T-cell (primary cell): Measurements from ENCODE around the gene RCAN3. TPM values are rescaled to one million over a fixed set of nuclear protein-coding genes. Genes with fewer than 3 reads are reported as not detected.
A peak's percentile ranks its signal among the peaks of the same experiment; 100 is the strongest.

ENCODE experiments used
- ATAC-seq, 4 experiments: fragments of 200-7000 bp in 3 of 4; fragments of 150-1000 bp in 1 of 4; cut with Tn5 transposase; replicated peaks in 1 of 4; 1 replicate in 3 of 4; 2 replicates in 1 of 4; pipeline ENCODE4 v1.10.0; 2021; ENCODE audit warnings: moderate library complexity in 3 of 4, mild to moderate bottlenecking in 2 of 4, moderate number of reproducible peaks in 1 of 4
- CTCF ChIA-PET, 2 donors: fragments of 300-600 bp; sonication (Branson Sonifier 250); formaldehyde crosslinking; loops; one replicate each; lab custom pipeline; 2022; ENCODE audit warnings: antibody characterized with exemption in 2 of 2; lab: Charles Lee
- POLR2A ChIA-PET, 2 donors: fragments of 300-600 bp; sonication (Branson Sonifier 250); formaldehyde crosslinking; loops; one replicate each; lab custom pipeline; 2022; ENCODE audit warnings: antibody characterized with exemption in 2 of 2; lab: Charles Lee
- DNase-seq, 35 experiments: peaks; one replicate each; pipeline versions ENCODE4 v3.0.0 to v3.0.0-alpha.2; 2013 to 2023
- H3K27ac ChIP-seq: one replicate; pipeline ENCODE4 v1.5.1; 2013; ENCODE audit warnings: low read length
- H3K27me3 ChIP-seq, 2 experiments: replicated peaks in 1 of 2; 1 replicate in 1 of 2; 2 replicates in 1 of 2; pipeline versions ENCODE4 v1.6.1 to v1.7.0; 2013; ENCODE audit warnings: low read length in 1 of 2, mixed read lengths in 1 of 2; ENCODE audit not compliant: control insufficient read depth in 2 of 2, insufficient read depth in 2 of 2; ENCODE audit errors: extremely low read depth in 1 of 2
- H3K36me3 ChIP-seq, 2 donors: 1 replicate in 1 of 2; 2 replicates in 1 of 2; pipeline versions ENCODE4 v1.6.1 to v1.7.0; 2013; ENCODE audit warnings: low read length in 1 of 2; ENCODE audit not compliant: control insufficient read depth in 2 of 2, insufficient read depth in 1 of 2; ENCODE audit errors: extremely low read depth in 1 of 2
- H3K4me1 ChIP-seq, 2 experiments: 1 replicate in 1 of 2; 2 replicates in 1 of 2; pipeline versions ENCODE4 v1.6.1 to v1.7.0; 2013; ENCODE audit warnings: low read length in 2 of 2, mixed read lengths in 1 of 2; ENCODE audit not compliant: insufficient read depth in 2 of 2, control insufficient read depth in 1 of 2; ENCODE audit errors: extremely low read depth in 1 of 2
- H3K4me3 ChIP-seq, 2 donors: 1 replicate in 1 of 2; 2 replicates in 1 of 2; pipeline versions ENCODE4 v1.5.1 to v1.7.0; 2013; ENCODE audit warnings: mild to moderate bottlenecking in 2 of 2, low read length in 1 of 2, moderate library complexity in 1 of 2; ENCODE audit not compliant: control insufficient read depth in 1 of 2; ENCODE audit errors: extremely low read depth in 1 of 2
- H3K9me3 ChIP-seq: 2 replicates; pipeline ENCODE4 v1.7.0; 2013
- H3K27ac Mint-ChIP-seq, 2 donors: one replicate each; pipeline ENCODE4 v1.8.0; 2020 to 2021; ENCODE audit warnings: mild to moderate bottlenecking in 2 of 2, mixed read lengths in 2 of 2
- H3K27me3 Mint-ChIP-seq, 2 donors: one replicate each; pipeline ENCODE4 v1.8.0; 2021 to 2022; ENCODE audit warnings: mixed read lengths in 2 of 2
- H3K36me3 Mint-ChIP-seq: one replicate; pipeline ENCODE4 v1.8.0; 2021; ENCODE audit warnings: mixed read lengths
- H3K4me1 Mint-ChIP-seq, 3 donors: one replicate each; pipeline ENCODE4 v1.8.0; 2020 to 2022; ENCODE audit warnings: mixed read lengths in 3 of 3, mild to moderate bottlenecking in 1 of 3
- H3K4me3 Mint-ChIP-seq, 3 donors: one replicate each; pipeline ENCODE4 v1.8.0; 2020 to 2022; ENCODE audit warnings: mild to moderate bottlenecking in 3 of 3, mixed read lengths in 3 of 3, moderate library complexity in 3 of 3
- H3K9me3 Mint-ChIP-seq, 3 donors: one replicate each; pipeline ENCODE4 v1.8.0; 2020 to 2022; ENCODE audit warnings: mixed read lengths in 3 of 3
- WGBS: methylation state at CpG from one replicate; pipeline ENCODE4 v1.1.5; 2013; ENCODE audit warnings: missing lambda C conversion rate; ENCODE audit not compliant: insufficient coverage; 5-methylcytosine and 5-hydroxymethylcytosine counted together
- total RNA-seq, 35 experiments: library from RNA in 6 of 35; stranded (reverse) in 6 of 35; fragments of 120-200 nt in 1 of 35; gene quantifications; one replicate each; pipeline versions ENCODE4 v1.2.1 to v1.2.4 and lab custom pipeline; 2013 to 2026

The RCAN3 gene
- total RNA-seq, 5 donors from 2014 or later (not counting 1 experiment from before 2014, with no cell fraction given) = 149 to 202 (median 186) TPM

GRCh38 chr1:24578846-24579245, 76.2 kb downstream of the RCAN3 start:
- Mint-ChIP-seq H3K36me3 (no peaks in the 10 kb centered on the region), H3K4me3 (no peak overlapping the region), H3K27ac (no peak overlapping the region), H3K4me1 (no peaks in the 10 kb centered on the region), H3K27me3 (no peaks in the 10 kb centered on the region), H3K9me3 (peaks cover 0 to 2% (median 0%) of the 10 kb centered on the region in 3 donors)
- Histone ChIP-seq H3K9me3 (no peaks in the 10 kb centered on the region), H3K4me1 (no peaks in the 10 kb centered on the region), H3K36me3 (no peaks in the 10 kb centered on the region), H3K27ac (no peak overlapping the region), H3K27me3 (peaks cover 0 to 10% of the 10 kb centered on the region in 2 experiments), H3K4me3 (no peak overlapping the region)
- ChIA-PET POLR2A (interaction anchor here in 1 of 2 donors (0.6 kb wide), 1 partner anchor 1193 kb away, joined by 4 read pairs; no protein-coding TSS in a partner anchor), CTCF (interaction anchor here in 1 of 2 donors (0.9 to 1.7 kb wide), 2 partner anchors 8 to 9 kb away, joined by 4 to 8 read pairs; no protein-coding TSS in a partner anchor)
- ATAC-seq = no peak
- no peak for DNase-seq
- 97% methylated on average over 6 of the region's 7 CpGs for WGBS

- no peaks in the 10 kb centered on the region for H3K4me1 ChIP-seq
- no peak overlapping the region for H3K4me3 ChIP-seq
- H3K9me3 Mint-ChIP-seq = peaks cover 0 to 2% (median 0%) of the 10 kb centered on the region in 3 donors
- no peak overlapping the region for H3K27ac Mint-ChIP-seq
- H3K27me3 ChIP-seq = peaks cover 0 to 16% of the 10 kb centered on the region in 2 experiments
- no peak overlapping the region for H3K4me3 Mint-ChIP-seq
- ChIA-PET CTCF (interaction anchor here in 1 of 2 donors (0.5 kb wide), 1 partner anchor 59 kb away, joined by 5 read pairs; no protein-coding TSS in a partner anchor), POLR2A (interaction anchor here in 1 of 2 donors (0.7 kb wide), 1 partner anchor 12 kb away, joined by 3 read pairs; no protein-coding TSS in a partner anchor)
- no peaks in the 10 kb centered on the region for H3K36me3 ChIP-seq
- 77% methylated on average over 7 of the region's 10 CpGs for WGBS
- no peaks in the 10 kb centered on the region for H3K4me1 Mint-ChIP-seq
- H3K9me3 ChIP-seq = no peaks in the 10 kb centered on the region
- ATAC-seq = no peak
- no peaks in the 10 kb centered on the region for H3K36me3 Mint-ChIP-seq
- no peak for DNase-seq
- H3K27me3 Mint-ChIP-seq = peaks cover 0 to 3% of the 10 kb centered on the region in 2 donors
- H3K27ac ChIP-seq = no peak overlapping the region
Measured at GRCh38 chr1:24580756-24581155, 78.1 kb downstream of the RCAN3 start.

- Mint-ChIP-seq H3K4me3 (no peak overlapping the region), H3K36me3 (no peaks in the 10 kb centered on the region), H3K4me1 (peaks cover 6 to 9% (median 8%) of the 10 kb centered on the region in 3 donors), H3K9me3 (peaks cover 0 to 1% (median 0%) of the 10 kb centered on the region in 3 donors), H3K27me3 (peaks cover 0 to 5% of the 10 kb centered on the region in 2 donors), H3K27ac (no peak overlapping the region)
- 5% methylated on average over 3 of the region's 6 CpGs for WGBS
- H3K9me3 ChIP-seq = no peaks in the 10 kb centered on the region
- H3K4me1 ChIP-seq = no peaks in the 10 kb centered on the region
- H3K4me3 ChIP-seq = no peak overlapping the region
- DNase-seq (no peak), ATAC-seq (no peak)
- no peaks in the 10 kb centered on the region for H3K36me3 ChIP-seq
- peaks cover 0 to 16% of the 10 kb centered on the region in 2 experiments for H3K27me3 ChIP-seq
- no peak overlapping the region for H3K27ac ChIP-seq
- ChIA-PET POLR2A (no interaction called here), CTCF (interaction anchor here in 1 of 2 donors (0.8 to 1.2 kb wide), 4 partner anchors 12 to 385 kb away, joined by 3 read pairs; partner anchors contain the start of gene NIPAL3)
Measured at GRCh38 chr1:24584171-24584647, 81.6 kb downstream of the RCAN3 start.

GRCh38 chr1:24586119-24586518, 83.5 kb downstream of the RCAN3 start:
- POLR2A ChIA-PET = no interaction called here
- Mint-ChIP-seq H3K36me3 (no peaks in the 10 kb centered on the region), H3K27ac (no peak overlapping the region), H3K27me3 (peaks cover 0 to 5% of the 10 kb centered on the region in 2 donors), H3K4me3 (no peak overlapping the region), H3K9me3 (no peaks in the 10 kb centered on the region), H3K4me1 (peaks cover 6 to 9% (median 8%) of the 10 kb centered on the region in 3 donors)
- Histone ChIP-seq H3K4me1 (no peaks in the 10 kb centered on the region), H3K36me3 (no peaks in the 10 kb centered on the region), H3K27me3 (peaks cover 0 to 11% of the 10 kb centered on the region in 2 experiments), H3K4me3 (no peak overlapping the region), H3K9me3 (no peaks in the 10 kb centered on the region), H3K27ac (no peak overlapping the region)
- ATAC-seq (no peak), DNase-seq (no peak)
- CTCF ChIA-PET = interaction anchor here (0.6 to 3.2 kb wide), 19 partner anchors 8 to 387 kb away, joined by 3 to 37 read pairs (median 6); partner anchors contain the start of genes NIPAL3 (in 1 of the 2) and RCAN3 (in 1 of the 2)
- 88% methylated on average over 9 of the region's 10 CpGs for WGBS

GRCh38 chr1:24586970-24587820, 84.6 kb downstream of the RCAN3 start:
- no peaks in the 10 kb centered on the region for H3K36me3 ChIP-seq
- DNase-seq (peak in 33 of 35 experiments; percentile 12 to 88 (median 50)), ATAC-seq (peak; percentile 96 to 99 (median 98))
- Mint-ChIP-seq H3K4me3 (no peak overlapping the region), H3K36me3 (no peaks in the 10 kb centered on the region), H3K27ac (peak overlapping the region; percentile 79 to 86), H3K27me3 (peaks cover 0 to 7% of the 10 kb centered on the region in 2 donors), H3K4me1 (peaks cover 6 to 9% (median 8%) of the 10 kb centered on the region in 3 donors), H3K9me3 (no peaks in the 10 kb centered on the region)
- H3K9me3 ChIP-seq = no peaks in the 10 kb centered on the region
- no peaks in the 10 kb centered on the region for H3K4me1 ChIP-seq
- 20% methylated on average over 1 of the region's 9 CpGs for WGBS
- peaks cover 0 to 17% of the 10 kb centered on the region in 2 experiments for H3K27me3 ChIP-seq
- ChIA-PET POLR2A (interaction anchor here (0.6 to 0.7 kb wide), 5 partner anchors 50 to 158 kb away, joined by 3 to 9 read pairs (median 5); partner anchors contain the start of gene CLIC4 (in 1 of the 2)), CTCF (interaction anchor here (0.6 to 3.2 kb wide), 39 partner anchors 9 to 405 kb away, joined by 3 to 37 read pairs (median 4); partner anchors contain the start of genes NIPAL3 (in 1 of the 2), RCAN3 (in 1 of the 2) and STPG1 (in 1 of the 2))
- peak overlapping the region; percentile 43 for H3K27ac ChIP-seq
- no peak overlapping the region for H3K4me3 ChIP-seq

GRCh38 chr1:24588573-24588972, 85.9 kb downstream of the RCAN3 start:
- Mint-ChIP-seq H3K9me3 (no peaks in the 10 kb centered on the region), H3K27ac (no peak overlapping the region), H3K4me1 (peaks cover 6 to 9% (median 8%) of the 10 kb centered on the region in 3 donors), H3K36me3 (no peaks in the 10 kb centered on the region), H3K27me3 (peaks cover 0 to 7% of the 10 kb centered on the region in 2 donors), H3K4me3 (no peak overlapping the region)
- Histone ChIP-seq H3K27ac (no peak overlapping the region), H3K36me3 (no peaks in the 10 kb centered on the region), H3K27me3 (peaks cover 0 to 16% of the 10 kb centered on the region in 2 experiments), H3K9me3 (no peaks in the 10 kb centered on the region), H3K4me3 (no peak overlapping the region), H3K4me1 (no peaks in the 10 kb centered on the region)
- CTCF ChIA-PET = interaction anchor here in 1 of 2 donors (2.3 to 3.2 kb wide), 4 partner anchors 52 to 390 kb away, joined by 16 to 37 read pairs (median 26); partner anchors contain the start of gene NIPAL3
- ATAC-seq (no peak), DNase-seq (no peak)
- 63% methylated on average over 3 of the region's 5 CpGs for WGBS
- POLR2A ChIA-PET = no interaction called here
